SU-DHL-6 (cell line): Measurements from ENCODE around the gene COX5B.

Experiments used
- H2AFZ ChIP-seq: fragments of 200-600 bp; sonication (generic); 2 replicates; pipeline ENCODE4 v1.6.1; 2014; ENCODE audit warnings: low read depth, mild to moderate bottlenecking, moderate library complexity, mixed read lengths, antibody characterized with exemption, low read length; ENCODE audit not compliant: severe bottlenecking
- H3F3A ChIP-seq: fragments of 200-600 bp; shearing (Covaris generic); 2 replicates; pipeline ENCODE4 v1.6.0; 2016; ENCODE audit warnings: antibody characterized with exemption, mild to moderate bottlenecking; ENCODE audit not compliant: insufficient read depth
- H3K27ac ChIP-seq: fragments of 200-600 bp; sonication (generic); 2 replicates; pipeline ENCODE4 v1.5.1; 2016; ENCODE audit warnings: low read depth, mild to moderate bottlenecking, low read length, moderate library complexity, mixed read lengths
- H3K27me3 ChIP-seq: fragments of 200-600 bp; sonication (generic), shearing (Covaris generic); 2 replicates; pipeline ENCODE4 v1.6.0; 2014; ENCODE audit warnings: mild to moderate bottlenecking, low read length
- H3K36me3 ChIP-seq: fragments of 200-600 bp; sonication (generic); 2 replicates; pipeline ENCODE4 v1.6.1; 2014; ENCODE audit warnings: mild to moderate bottlenecking, low read length, mixed read lengths
- H3K4me2 ChIP-seq: fragments of 300-600, 200-600 bp; shearing (Covaris generic), sonication (generic); 2 replicates; pipeline ENCODE4 v1.6.0; 2014; ENCODE audit warnings: low read length, low read depth, mild to moderate bottlenecking; ENCODE audit not compliant: poor library complexity, severe bottlenecking
- H3K4me3 ChIP-seq: fragments of 200-600 bp; sonication (generic); 2 replicates; pipeline ENCODE4 v1.5.1; 2014; ENCODE audit warnings: antibody characterized with exemption, low read length, mild to moderate bottlenecking, mixed read lengths; ENCODE audit not compliant: insufficient read depth, poor library complexity, severe bottlenecking
- H3K79me2 ChIP-seq: fragments of 200-600 bp; sonication (generic); 2 replicates; pipeline ENCODE4 v1.6.1; 2014; ENCODE audit warnings: mild to moderate bottlenecking, low read length, moderate library complexity; ENCODE audit not compliant: insufficient read depth
- H3K9ac ChIP-seq: fragments of 200-600 bp; sonication (generic); 2 replicates; pipeline ENCODE4 v1.7.0; 2014; ENCODE audit warnings: mild to moderate bottlenecking, low read length
- H3K9me2 ChIP-seq: fragments of 200-600 bp; sonication (generic); replicated peaks from 2 replicates; pipeline ENCODE4 v1.6.1; 2014; ENCODE audit warnings: low read length; ENCODE audit not compliant: insufficient read depth
- H3K9me3 ChIP-seq: fragments of 200-600 bp; sonication (generic); 2 replicates; pipeline ENCODE4 v1.6.1; 2014; ENCODE audit warnings: low read length, mixed read lengths; ENCODE audit not compliant: insufficient read depth
- H4K20me1 ChIP-seq: fragments of 200-600 bp; sonication (generic); 2 replicates; pipeline ENCODE4 v1.6.1; 2014; ENCODE audit warnings: low read depth, mild to moderate bottlenecking, antibody characterized with exemption, low read length, moderate library complexity, mixed read lengths
- CTCF ChIP-seq: fragments of 200-600 bp; sonication (generic); IDR thresholded peaks from one replicate; pipeline ENCODE4 v1.5.1; 2017; ENCODE audit warnings: antibody characterized with exemption, mild to moderate bottlenecking, low read length, moderate library complexity; ENCODE audit not compliant: insufficient read depth, poor library complexity, severe bottlenecking
- EZH2phosphoT487 ChIP-seq: fragments of 200-600 bp; sonication (generic), shearing (Covaris generic); conservative IDR thresholded peaks from 2 replicates; pipeline ENCODE4 v1.6.1; 2018; ENCODE audit warnings: mild to moderate bottlenecking, antibody characterized with exemption, low read length, moderate library complexity, mixed read lengths

Gene COX5B

DNA sequence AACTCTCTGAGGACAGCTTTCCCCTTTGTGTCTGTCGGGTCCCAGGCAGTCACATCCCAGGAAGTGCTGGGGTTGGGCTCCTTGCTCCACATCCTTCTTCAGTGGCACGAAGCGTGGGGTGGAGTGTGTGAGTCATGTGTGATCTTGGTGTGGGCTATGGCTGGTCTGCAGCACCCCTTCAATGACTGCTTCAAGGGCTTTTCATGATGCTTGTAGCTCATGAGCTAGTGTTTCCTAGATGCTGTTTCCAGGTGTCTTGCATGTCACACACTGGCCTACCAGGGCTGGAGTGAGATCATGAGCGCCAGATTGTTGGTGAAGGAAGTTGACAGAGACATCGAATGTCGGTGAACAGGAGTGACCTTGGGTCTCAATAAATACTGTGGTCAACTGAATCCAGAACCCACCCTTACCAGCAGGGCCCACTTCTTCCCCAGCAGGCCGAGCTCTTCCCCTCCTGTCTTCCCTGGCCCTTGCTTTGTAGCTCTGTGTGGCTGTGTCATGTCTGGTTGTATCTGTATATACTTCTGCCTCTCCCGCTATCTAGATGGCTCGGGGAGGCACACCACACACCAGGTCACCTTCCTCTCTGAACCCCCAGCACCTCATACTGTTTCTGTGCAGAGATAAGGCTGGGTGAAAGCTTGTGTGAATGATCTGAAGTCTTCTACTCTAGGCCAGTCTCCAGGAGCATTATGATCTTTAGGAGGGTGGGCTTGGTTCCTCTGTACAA is 27.5 kb downstream of the COX5B start:
- no peak overlapping the region for H3K27ac ChIP-seq
- TF ChIP-seq EZH2phosphoT487 (no peak), CTCF (no peak)
- no peak overlapping the region for H3K4me3 ChIP-seq
- no peak overlapping the region for H2AFZ ChIP-seq
- H4K20me1 ChIP-seq: no peaks in the 10 kb centered on the region
- no peaks in the 10 kb centered on the region for H3K9me2 ChIP-seq
- H3K4me2 ChIP-seq: no peak overlapping the region
- no peaks in the 10 kb centered on the region for H3K9me3 ChIP-seq
- no peaks in the 10 kb centered on the region for H3K27me3 ChIP-seq
- H3K79me2 ChIP-seq: no peaks in the 10 kb centered on the region
- no peak overlapping the region for H3K9ac ChIP-seq
- no peaks in the 10 kb centered on the region for H3F3A ChIP-seq
- H3K36me3 ChIP-seq: no peaks in the 10 kb centered on the region

GRCh38 chr2:97673915-97674283 is 28.0 kb downstream of the COX5B start:
- Histone ChIP-seq H3K9me2 (no peaks in the 10 kb centered on the region), H3K9ac (no peak overlapping the region), H3K79me2 (no peaks in the 10 kb centered on the region), H2AFZ (no peak overlapping the region), H4K20me1 (no peaks in the 10 kb centered on the region), H3K27me3 (no peaks in the 10 kb centered on the region), H3K9me3 (no peaks in the 10 kb centered on the region), H3F3A (no peaks in the 10 kb centered on the region), H3K4me2 (no peak overlapping the region), H3K36me3 (no peaks in the 10 kb centered on the region), H3K27ac (no peak overlapping the region), H3K4me3 (no peak overlapping the region)
- TF ChIP-seq CTCF: no peak
- no peak for TF ChIP-seq EZH2phosphoT487

DNA sequence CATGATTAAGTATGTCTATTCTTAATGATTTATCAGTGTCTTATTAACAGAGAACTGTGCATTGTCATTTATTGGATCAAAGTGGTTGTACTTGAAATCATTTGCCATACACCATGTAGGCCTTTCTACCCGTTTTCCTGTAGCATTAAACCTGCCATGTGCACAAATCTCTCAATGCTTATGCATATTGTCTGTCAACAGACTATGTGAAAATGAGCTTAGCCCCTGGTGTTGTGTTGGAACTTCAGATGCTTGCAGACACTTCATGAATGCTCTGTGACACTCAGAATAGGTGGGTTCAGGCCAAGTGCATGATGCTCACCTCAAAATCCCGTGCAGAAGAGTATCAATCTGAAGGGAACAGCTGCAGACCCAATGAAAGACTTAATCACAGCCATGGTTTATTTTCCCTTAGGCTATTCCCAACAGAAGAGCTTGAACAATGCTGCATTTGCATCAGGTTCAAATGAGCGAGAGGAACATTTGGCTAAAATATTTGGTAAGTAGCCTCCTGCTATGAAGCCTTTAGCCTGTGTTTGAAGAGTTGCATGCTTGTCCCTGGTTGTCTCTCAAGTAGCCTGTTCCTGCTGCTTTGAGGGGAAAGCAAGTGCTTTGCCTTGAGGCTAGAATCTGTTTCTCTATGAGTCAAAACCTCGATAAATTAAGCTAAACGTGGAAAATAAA is 29.7 kb downstream of the COX5B start:
- Histone ChIP-seq H3K4me2 (no peak overlapping the region), H3K79me2 (no peaks in the 10 kb centered on the region), H3F3A (no peaks in the 10 kb centered on the region), H3K4me3 (no peak overlapping the region), H3K27me3 (no peaks in the 10 kb centered on the region), H3K36me3 (no peaks in the 10 kb centered on the region), H3K27ac (no peak overlapping the region), H3K9me2 (no peaks in the 10 kb centered on the region), H2AFZ (no peak overlapping the region), H4K20me1 (no peaks in the 10 kb centered on the region), H3K9me3 (no peaks in the 10 kb centered on the region), H3K9ac (no peak overlapping the region)
- TF ChIP-seq CTCF: no peak
